Stimulated activated CD4-positive, alpha-beta T cell treated with anti-CD3 and anti-CD28 coated beads, Interleukin-15, amount 100 ng/mL, for 48 hours (primary cell): ENCODE measurements around the gene B3GNT9.

Experiments used
- DNase-seq, 2 donors: peaks; one replicate each; pipeline ENCODE4 v3.0.0-alpha.2; 2020; ENCODE audit warnings: low read depth in 2 of 2

Gene B3GNT9

DNA sequence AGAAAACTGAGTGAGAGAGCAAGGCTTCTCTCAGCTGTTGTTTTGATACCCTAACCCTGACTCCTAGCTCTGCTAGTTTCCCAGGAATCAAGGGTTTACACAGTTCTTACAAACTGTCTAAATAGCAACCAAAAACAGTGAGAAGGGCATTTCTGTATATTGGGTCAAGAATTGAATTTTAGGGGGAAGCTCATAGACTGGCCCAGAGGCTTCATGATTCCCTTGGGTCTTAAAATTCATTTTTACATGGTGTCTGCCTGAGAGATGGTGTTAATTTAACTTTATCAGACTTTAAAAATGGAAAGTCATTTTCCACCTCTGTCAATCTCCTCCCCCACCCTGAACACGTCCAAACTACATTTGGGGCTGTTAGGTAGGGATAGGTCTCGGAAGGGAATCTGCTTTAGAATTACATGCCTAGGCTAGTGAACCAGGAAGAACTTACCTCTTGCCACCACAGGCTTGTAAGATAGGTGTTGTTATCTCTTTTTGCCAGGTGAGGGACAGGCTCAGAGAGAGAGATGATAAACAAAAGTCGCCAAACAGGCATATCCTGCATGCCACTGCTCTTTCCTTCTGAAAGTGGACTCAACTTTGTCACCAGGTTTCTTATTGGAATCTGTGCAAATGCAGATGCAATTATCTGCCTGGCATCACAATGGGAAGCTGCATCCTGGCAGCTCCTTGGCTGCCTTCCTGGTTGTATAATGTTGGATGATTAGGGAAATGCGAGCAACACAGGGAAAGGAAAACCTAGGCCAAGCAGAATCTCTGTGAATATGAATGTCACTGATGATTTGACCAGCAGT, 38.0 kb downstream of the B3GNT9 start:
- DNase-seq, result no peak

DNA sequence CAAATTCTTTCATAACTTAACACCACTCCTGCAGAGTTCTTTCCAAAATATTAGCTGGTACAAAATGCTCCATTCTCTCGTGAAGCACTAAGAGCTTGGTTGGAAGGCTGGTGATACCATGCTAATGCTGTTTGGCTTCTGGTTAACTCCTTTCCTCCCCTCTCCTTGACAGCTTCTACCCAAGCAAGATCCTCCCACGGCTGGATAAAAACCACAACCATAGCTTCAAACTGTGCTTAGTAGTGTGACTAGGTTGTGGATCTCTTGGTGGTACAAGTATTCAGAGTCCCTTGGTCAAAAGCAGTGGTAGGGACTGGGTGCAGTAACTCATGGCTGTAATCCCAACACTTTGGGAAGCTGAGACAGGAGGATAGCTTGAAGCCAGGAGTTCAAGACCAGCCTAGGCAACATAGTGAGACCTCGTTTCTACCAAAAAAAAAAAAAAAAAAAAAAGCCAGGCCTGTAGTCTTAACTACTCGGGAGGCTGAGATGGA, 38.8 kb downstream of the B3GNT9 start:
- DNase-seq, result no peak

DNA sequence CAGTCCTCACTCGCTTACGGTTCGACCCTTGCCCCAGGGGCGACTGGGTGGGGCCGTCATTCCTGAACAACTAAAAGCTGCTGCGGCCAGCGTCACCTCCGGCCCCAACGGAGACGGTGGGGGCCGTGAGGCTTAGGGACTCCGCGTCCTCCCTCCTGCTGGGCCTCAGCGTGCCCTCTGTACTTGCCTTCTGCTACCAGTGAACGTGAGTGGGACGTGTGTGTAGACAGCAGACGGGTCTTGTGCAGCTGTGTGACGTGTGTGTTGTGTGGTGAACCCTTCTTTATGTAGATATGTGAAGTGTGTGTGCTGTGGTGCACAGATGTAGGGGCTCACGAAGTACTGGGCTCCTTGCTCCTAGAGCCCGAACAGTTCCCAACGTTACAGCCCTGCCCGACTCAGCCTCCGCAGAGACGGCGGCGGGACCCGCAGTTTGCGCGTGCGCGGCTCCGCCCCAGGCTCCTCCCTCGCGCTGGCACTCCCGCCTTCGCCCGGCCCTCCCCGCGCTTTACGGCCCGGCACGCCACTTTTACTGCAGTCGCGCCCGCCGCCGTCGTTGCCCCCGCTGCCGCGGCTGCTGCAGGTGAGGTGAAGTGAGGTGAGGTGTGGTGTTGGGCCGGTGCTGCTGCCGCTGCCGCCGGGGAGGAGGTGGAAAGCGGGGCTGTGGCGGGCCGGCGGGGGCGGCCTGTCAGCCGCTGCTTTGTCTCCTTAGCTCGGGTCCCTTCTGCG, 41.2 kb downstream of the B3GNT9 start, which contains the start of gene PHAF1:
Gene PHAF1, plus strand, starts transcription at position 535 of the 729 bp plus-strand sequence. CDS start 235 bp downstream, outside the sequence.
- peak; percentile 87 to 95 for DNase-seq

DNA sequence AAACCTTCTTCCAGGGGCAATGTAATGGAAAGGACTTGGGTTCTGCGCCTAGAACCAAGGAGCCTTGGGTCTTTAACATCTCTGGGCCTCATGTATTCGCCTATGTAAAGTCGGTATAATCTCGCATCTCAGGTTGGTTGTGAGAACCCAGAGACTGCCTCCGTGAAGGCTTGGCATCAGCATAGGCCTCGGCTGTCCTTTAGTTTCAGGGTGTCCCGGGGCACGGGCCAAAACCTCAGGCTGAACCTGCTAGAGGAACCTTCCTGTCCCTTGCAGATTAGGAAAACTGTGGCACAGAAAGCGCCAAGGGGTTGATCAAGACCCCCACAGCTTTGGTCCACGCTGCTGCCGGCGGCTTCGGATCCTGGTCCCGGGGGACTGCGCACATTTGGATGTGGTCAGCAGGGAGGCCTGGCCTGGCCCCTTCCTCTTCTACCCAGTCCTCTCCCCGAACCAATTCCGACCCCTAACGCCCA, 41.8 kb downstream of the B3GNT9 start:
- DNase-seq, result no peak

DNA sequence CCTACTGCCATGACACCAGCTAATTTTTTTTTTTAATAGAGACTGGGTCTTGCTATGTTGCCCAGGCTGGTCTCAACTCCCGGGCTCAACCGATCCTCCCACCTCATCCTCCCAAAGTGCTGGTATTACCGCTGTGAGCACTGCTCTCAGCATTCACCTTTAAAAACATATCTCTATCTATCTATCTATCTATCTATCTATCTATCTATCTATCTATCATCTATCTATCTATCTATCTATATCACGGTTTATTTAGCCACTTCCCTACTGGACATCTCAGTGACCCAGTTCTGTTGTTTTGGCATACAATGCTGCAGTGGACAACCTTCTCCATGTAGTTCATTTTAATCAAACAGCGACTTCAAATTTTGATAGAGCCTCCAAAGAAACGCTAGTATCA, 42.3 kb downstream of the B3GNT9 start:
- DNase-seq, result no peak

DNA sequence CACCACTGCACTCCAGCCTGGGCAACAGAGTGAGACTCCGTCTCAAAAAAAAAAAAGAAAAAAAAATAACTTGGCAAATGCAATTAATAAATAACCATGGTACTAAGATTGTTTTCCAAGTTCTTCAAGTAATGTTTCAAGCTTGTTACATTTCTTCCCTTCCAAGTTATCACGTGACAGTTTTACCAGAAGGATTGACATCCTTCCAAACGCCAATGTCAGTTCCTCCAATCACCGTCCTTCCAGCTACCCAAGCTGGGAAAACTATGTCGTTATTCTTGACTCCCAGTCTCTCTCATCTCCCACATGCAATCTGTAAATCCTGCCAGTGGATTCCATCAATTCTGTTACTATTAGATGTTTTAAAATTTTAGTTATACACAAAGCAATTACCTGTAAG, 44.9 kb downstream of the B3GNT9 start:
- no peak for DNase-seq

DNA sequence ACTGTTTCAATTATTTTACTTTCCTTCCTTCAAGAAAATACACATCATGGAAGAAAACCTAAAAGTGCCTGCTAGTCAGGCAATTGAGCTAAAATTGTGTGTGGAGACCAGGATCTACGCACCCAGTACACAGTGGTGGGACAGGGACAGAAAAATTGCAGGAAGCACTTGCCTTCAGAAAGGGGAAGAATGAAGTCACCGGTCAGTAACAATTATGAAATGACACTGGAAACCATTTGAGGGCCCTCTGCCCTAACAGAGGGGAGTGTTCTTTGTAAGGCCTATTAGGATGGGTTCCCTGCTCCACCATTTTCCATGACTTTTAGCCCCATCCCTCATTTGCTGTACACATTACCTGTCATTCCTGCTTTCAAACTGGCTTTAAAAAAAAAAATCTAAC, 45.6 kb downstream of the B3GNT9 start:
- no peak for DNase-seq

DNA sequence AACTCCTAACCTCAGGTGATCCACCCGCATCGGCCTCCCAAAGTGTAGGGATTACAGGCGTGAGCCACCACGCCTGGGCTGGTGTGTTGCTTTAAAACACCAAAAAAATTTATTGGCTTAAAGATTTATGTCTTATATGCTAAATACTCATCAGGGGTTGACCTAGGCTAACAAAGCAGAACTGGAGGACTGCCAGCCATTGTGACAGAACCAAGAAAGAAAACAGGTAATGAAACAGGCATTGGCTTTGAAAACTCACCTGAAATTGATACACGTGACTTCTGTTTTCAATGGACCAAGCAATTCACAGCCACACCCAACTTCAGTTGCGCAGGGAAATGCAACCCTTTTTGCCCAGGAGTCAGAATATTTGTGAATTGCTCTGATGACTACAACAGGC, 46.0 kb downstream of the B3GNT9 start:
- no peak for DNase-seq

DNA sequence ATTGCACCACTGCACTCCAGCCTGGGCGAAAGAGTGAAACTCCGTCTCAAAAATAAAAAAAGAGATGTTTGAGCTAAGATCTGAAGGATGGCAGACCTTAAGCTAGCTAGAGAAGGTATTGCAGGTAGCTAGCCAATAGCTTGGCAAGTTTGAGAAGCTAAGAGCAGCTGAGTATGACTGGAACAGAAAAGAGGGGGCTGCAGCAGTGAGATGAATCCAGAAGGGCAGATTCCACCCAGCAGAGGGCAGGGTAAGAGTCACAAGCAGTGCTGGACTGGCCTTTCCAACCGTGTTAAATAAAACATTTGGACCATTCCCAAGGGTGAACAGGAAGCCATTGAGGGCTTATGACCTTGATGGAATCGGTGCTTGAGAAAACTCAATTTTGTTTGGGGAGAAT, 46.7 kb downstream of the B3GNT9 start:
- no peak for DNase-seq

DNA sequence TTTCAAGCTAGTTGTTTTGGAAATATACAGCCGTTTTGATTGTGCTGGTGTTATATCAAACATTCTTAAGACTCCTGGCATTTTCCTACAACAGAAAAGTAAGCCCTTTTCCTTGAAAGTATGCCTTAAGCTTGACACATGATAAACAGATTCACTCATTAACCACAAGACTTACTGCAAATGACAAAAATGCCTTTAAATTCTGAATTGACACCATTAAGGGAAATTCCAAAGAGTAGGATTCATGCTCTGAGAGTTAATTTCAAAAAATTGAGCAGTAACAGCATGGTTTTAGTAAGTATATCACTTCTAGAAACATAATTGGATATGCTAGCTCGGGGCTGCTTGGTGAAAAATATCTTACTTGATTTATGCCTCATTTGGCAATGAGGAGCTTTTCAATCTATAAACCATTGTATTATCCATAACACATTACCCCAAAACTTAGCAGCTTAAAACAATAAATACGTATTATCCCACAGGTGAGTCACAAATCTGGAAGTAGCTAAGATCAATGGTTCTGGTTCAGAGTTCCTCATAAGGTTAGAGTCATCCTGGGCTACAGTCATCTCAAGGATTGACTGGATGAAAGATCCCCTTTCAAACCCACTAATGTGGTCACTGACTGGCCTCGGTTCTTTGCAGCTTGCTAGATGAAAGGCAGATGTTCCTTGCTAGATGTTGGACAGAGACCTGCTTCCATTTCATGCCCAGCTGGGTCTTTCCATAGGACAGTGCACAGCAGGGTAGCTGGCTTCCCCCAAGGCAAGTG, 49.3 kb downstream of the B3GNT9 start:
- DNase-seq, result peak in 1 of 2 donors; percentile 11

DNA sequence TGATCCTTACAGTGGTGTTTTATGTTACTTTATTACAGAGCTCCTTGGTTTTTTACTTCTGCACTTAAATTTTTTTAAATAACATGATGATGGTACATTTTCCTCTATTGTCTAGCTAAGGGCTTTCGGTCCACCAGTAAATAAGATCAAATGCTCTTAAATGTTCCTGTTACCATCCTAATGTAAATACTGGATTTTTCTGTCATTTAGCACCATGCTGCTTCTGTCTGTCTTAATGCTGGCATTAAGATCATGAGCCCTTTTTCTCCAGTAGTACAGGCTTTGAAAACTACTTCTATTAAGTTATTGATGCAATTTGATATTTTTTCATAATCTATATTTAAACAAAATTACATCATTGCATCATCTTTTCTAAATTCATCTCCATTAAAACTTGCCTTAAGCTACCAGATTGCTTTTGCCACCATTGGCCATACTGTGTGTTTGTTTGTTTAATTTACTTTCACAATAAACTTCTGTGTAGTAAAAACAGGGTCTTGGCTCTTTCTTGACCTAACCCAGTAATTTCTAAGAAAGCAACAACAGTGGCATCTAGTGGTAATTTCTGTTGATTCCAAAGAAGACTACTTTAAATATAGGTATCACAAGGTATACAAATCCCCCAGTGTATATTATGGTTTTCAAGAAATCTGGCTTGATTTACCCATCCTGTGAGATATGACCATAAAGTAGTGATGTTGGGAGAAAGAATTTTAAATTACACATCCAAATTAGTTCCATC, 50.1 kb downstream of the B3GNT9 start:
- DNase-seq, result no peak

DNA sequence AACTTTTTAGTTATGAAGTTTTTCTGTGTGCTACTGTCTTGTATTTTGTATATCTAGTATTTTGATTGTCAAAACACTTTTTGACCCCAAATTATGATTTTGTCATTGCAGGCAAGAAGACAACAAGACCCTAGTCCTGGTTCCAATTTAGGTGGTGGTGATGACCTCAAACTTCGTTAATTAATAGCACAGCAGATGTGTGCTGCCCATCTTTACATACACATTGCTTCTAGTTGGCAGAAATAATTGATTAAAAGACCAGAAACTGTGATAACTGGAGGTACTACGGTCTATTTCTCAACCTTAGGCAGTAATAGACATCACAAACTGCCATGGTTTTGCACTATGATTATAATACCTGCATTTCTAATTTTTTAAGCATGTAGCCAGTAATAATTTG, 52.2 kb downstream of the B3GNT9 start:
- no peak for DNase-seq
